ENCODE results near the gene CCDC187. TPM values are rescaled to one million over a fixed set of nuclear protein-coding genes. Genes with fewer than 3 reads are reported as not detected.

Gene CCDC187
- total and polyA plus RNA-seq, 2 of the 13 experiments (the other 11 are each of a cell fraction or from before 2014, with no cell fraction given): 0.03 to 0.13 TPM

GRCh38 chr9:136230365-136230764, 73.5 kb downstream of the CCDC187 start:
- Histone ChIP-seq H3K9ac (ENCODE audit: insufficient read depth, low read depth, low read length) (no peak overlapping the region), H4K20me1 (ENCODE audit: insufficient read depth, low read length) (peaks cover 62% of the 10 kb centered on the region), H2AFZ (ENCODE audit: low read length) (no peak overlapping the region), H3K36me3 (replicated peaks in 1 of 2; ENCODE audit: control insufficient read depth in 1 of 2, insufficient read depth in 2 of 2, low read length in 2 of 2) (peaks cover 26 to 55% of the 10 kb centered on the region in 2 experiments; a peak in 4 of 5 replicates), H3K4me3 (replicated peaks in 1 of 3; ENCODE audit: insufficient read depth in 1 of 3, low read depth in 2 of 3, low read length in 3 of 3) (no peak overlapping the region), H3K9me3 (ENCODE audit: low read length) (no peaks in the 10 kb centered on the region), H3K4me1 (ENCODE audit: insufficient read depth, low read length) (no peaks in the 10 kb centered on the region), H3K27ac (ENCODE audit: extremely low read length, insufficient read depth, low read length) (no peak overlapping the region), H3K4me2 (ENCODE audit: low read depth, low read length) (no peak overlapping the region), H3K27me3 (ENCODE audit: control insufficient read depth in 1 of 2, insufficient read depth in 2 of 2, low read length in 2 of 2) (no peaks in the 10 kb centered on the region), H3K79me2 (ENCODE audit: insufficient read depth, low read length) (peaks cover 47% of the 10 kb centered on the region)
- in situ Hi-C loops (cut with HindIII; ENCODE audit: extremely low pct_ligation_motif_present, low pct_unique_long_range_greater_than_20kb) (no loop called here), intact Hi-C loops (cut with micrococcal nuclease; ENCODE audit: unreplicated experiment) (no loop called here)
- no peak for FAIRE-seq
- ChIA-PET POLR2A (no interaction called here), CTCF (ENCODE audit: low intra/inter-chr PET ratio, low total read pairs) (no interaction called here)
- no peak for ATAC-seq
- TF ChIP-seq TFDP1 (CRISPR knock-in tag; IDR thresholded peaks at IDR 0.05; ENCODE audit: borderline replicate concordance): no peak
- TF ChIP-seq ZNF576 (CRISPR knock-in tag; IDR thresholded peaks at IDR 0.05): no peak
- TF ChIP-seq KDM1A (CRISPR knock-in tag; IDR thresholded peaks at IDR 0.05): no peak
- no peak for TF ChIP-seq MXD1 (CRISPR knock-in tag; IDR thresholded peaks at IDR 0.05)
- no peak for TF ChIP-seq PAF1 (CRISPR knock-in tag; IDR thresholded peaks at IDR 0.05)
- no peak for TF ChIP-seq ZNF496 (CRISPR knock-in tag; IDR thresholded peaks at IDR 0.05; ENCODE audit: insufficient replicate concordance)
- TF ChIP-seq U2AF2 (IDR thresholded peaks at IDR 0.05; ENCODE audit: low read depth, low read length): no peak
- no peak for TF ChIP-seq ARID4A (CRISPR knock-in tag; IDR thresholded peaks at IDR 0.05; ENCODE audit: borderline replicate concordance)
- no peak for TF ChIP-seq CBFB (CRISPR knock-in tag; IDR thresholded peaks at IDR 0.05)
- DNase-seq (ENCODE audit: low spot score): no peak
- BruUV-seq (replicated peaks): no TSS peak
- WGBS (ENCODE audit: low lambda C conversion rate): 98% methylated on average over 10 of the region's 10 CpGs
